ENCODE data around the gene ARRB2. TPM values are rescaled to one million over a fixed set of nuclear protein-coding genes. Genes with fewer than 3 reads are reported as not detected.

Gene ARRB2
- total and polyA plus RNA-seq, 2 of the 8 experiments (the other 6 are each of a cell fraction or from before 2014, with no cell fraction given), result 72.4 to 101 TPM

GRCh38 chr17:4768298-4768697 is 57.9 kb downstream of the ARRB2 start:
- H2BK20ac ChIP-seq (ENCODE audit: low read length), result no peak overlapping the region
- H3K27ac ChIP-seq (ENCODE audit: low read depth, low read length), result no peak overlapping the region
- H3K56ac ChIP-seq (replicated peaks; ENCODE audit: insufficient read length, low read depth, low read length), result no peak overlapping the region
- no peak overlapping the region for H2AK5ac ChIP-seq (ENCODE audit: low read depth, low read length)
- no peak overlapping the region for H2AFZ ChIP-seq (ENCODE audit: low read length)
- H2BK120ac ChIP-seq (replicated peaks; ENCODE audit: low read depth, low read length), result no peak overlapping the region
- H3K9ac ChIP-seq (replicated peaks in 1 of 4; ENCODE audit: extremely low read depth in 1 of 4, low read depth in 3 of 4, low read length in 3 of 4), result peak overlapping the region in 1 of 4 experiments; percentile 56; a peak in 1 of 7 replicates
- DNase-seq (ENCODE audit: low read depth in 1 of 2, low spot score in 2 of 2) (no peak), FAIRE-seq (no peak)
- H2BK15ac ChIP-seq (ENCODE audit: low read length), result no peak overlapping the region
- no peak overlapping the region for H3K4ac ChIP-seq (replicated peaks; ENCODE audit: insufficient read length, low read depth, low read length)
- no peaks in the 10 kb centered on the region; the same call in 1 of the 2 replicates for H3K23me2 ChIP-seq (ENCODE audit: low read depth, low read length)
- H3K79me2 ChIP-seq (ENCODE audit: control insufficient read depth in 1 of 2, insufficient read depth in 2 of 2, low read length in 2 of 2), result no peaks in the 10 kb centered on the region
- no peak overlapping the region; the same call in 1 of the 2 replicates for H4K8ac ChIP-seq (ENCODE audit: extremely low read depth, insufficient read depth, low read length)
- H2BK5ac ChIP-seq (ENCODE audit: low read depth, low read length), result no peak overlapping the region
- WGBS, 2 experiments (ENCODE audit: extremely low coverage in 1 of 2, insufficient coverage in 1 of 2, insufficient read length in 1 of 2, insufficient replicate concordance in 2 of 2, low coverage in 1 of 2, low lambda C conversion rate in 2 of 2, missing lambda C conversion rate in 1 of 2), result 88% methylated on average over 6 of the region's 6 CpGs; no CpG with 5 or more reads in 1 of the 2 experiments
- no peak overlapping the region for H2BK12ac ChIP-seq (ENCODE audit: low read depth, low read length)
- H4K5ac ChIP-seq (ENCODE audit: insufficient read length, low read depth, low read length), result no peak overlapping the region
- POLR2A ChIA-PET (ENCODE audit: partially characterized antibody), result no interaction called here
- H3K79me1 ChIP-seq (ENCODE audit: low read depth, low read length), result no peaks in the 10 kb centered on the region; the same call in 1 of the 2 replicates
- no peaks in the 10 kb centered on the region for H3K4me1 ChIP-seq (replicated peaks in 1 of 4; ENCODE audit: control insufficient read depth in 3 of 4, insufficient read depth in 4 of 4, low read length in 3 of 4)
- H3K36me3 ChIP-seq (ENCODE audit: control insufficient read depth in 2 of 4, insufficient read depth in 4 of 4, low read length in 3 of 4), result no peaks in the 10 kb centered on the region
- H4K20me1 ChIP-seq (replicated peaks in 1 of 2; ENCODE audit: control insufficient read depth in 1 of 2, insufficient read depth in 2 of 2, low read length in 2 of 2), result no peaks in the 10 kb centered on the region
- H3K18ac ChIP-seq (ENCODE audit: extremely low read depth, low read length), result no peak overlapping the region
- H3K9me3 ChIP-seq (ENCODE audit: insufficient read depth in 2 of 2, low read depth in 1 of 2, low read length in 1 of 2), result no peaks in the 10 kb centered on the region
- CTCF ChIA-PET (ENCODE audit: partially characterized antibody), result interaction anchor here (0.6 to 1.5 kb wide), 2 partner anchors 11 to 572 kb away, joined by 3 to 5 read pairs; no protein-coding TSS in a partner anchor
- H3K27me3 ChIP-seq (replicated peaks in 1 of 4; ENCODE audit: control insufficient read depth in 3 of 4, extremely low read depth in 1 of 4, insufficient read depth in 3 of 4, low read length in 3 of 4), result no peaks in the 10 kb centered on the region
- no peak overlapping the region for H3K23ac ChIP-seq (ENCODE audit: insufficient read length)
- H3K14ac ChIP-seq (ENCODE audit: insufficient read length), result no peak overlapping the region
- no peak overlapping the region for H3K4me3 ChIP-seq (ENCODE audit: extremely low read depth in 1 of 4, insufficient read depth in 2 of 4, low read depth in 3 of 4, low read length in 4 of 4)
- no peak overlapping the region for H3K4me2 ChIP-seq (ENCODE audit: insufficient read depth in 1 of 2, low read depth in 2 of 2, low read length in 2 of 2)
- no peak overlapping the region for H4K91ac ChIP-seq (replicated peaks; ENCODE audit: insufficient read length, low read length)
- TF ChIP-seq KDM1A (IDR thresholded peaks at IDR 0.05; ENCODE audit: borderline replicate concordance, low read length) (no peak), E2F6 (IDR thresholded peaks at IDR 0.05) (no peak), CBX5 (IDR thresholded peaks at IDR 0.05; ENCODE audit: low read depth, low read length) (no peak), TAF7 (optimal IDR thresholded peaks at IDR 0.05; ENCODE audit: borderline replicate concordance, low read depth, low read length) (no peak), SIN3A (conservative IDR thresholded peaks at IDR 0.05 in 1 of 2, IDR thresholded peaks at IDR 0.05 in 1 of 2; ENCODE audit: low read depth in 1 of 2, low read length in 2 of 2) (no peak), GABPA (IDR thresholded peaks at IDR 0.05; ENCODE audit: borderline replicate concordance, insufficient read depth, low read length) (no peak), RFX5 (IDR thresholded peaks at IDR 0.05; ENCODE audit: borderline replicate concordance, low read depth, low read length) (no peak), CTCF (IDR thresholded peaks at IDR 0.05; ENCODE audit: control extremely low read depth in 1 of 3, insufficient read depth in 1 of 3, low read depth in 1 of 3, low read length in 3 of 3) (no peak), ASH2L (IDR thresholded peaks at IDR 0.05; ENCODE audit: low read length) (no peak), POLR2AphosphoS5 (IDR thresholded peaks at IDR 0.05; ENCODE audit: low read depth, low read length) (no peak), NRF1 (IDR thresholded peaks at IDR 0.05; ENCODE audit: low read depth, low read length) (no peak)

Measured in H1 (cell line).